HG02943 (cell line): Measurements from ENCODE around the gene AGPAT4.

Experiments used
- ATAC-seq: cut with Tn5 transposase; IDR thresholded peaks from one replicate; pipeline ENCODE4 v1.9.1; 2021; ENCODE audit warnings: mild to moderate bottlenecking, low read depth, moderate library complexity; ENCODE audit not compliant: unreplicated experiment

AGPAT4 gene

DNA sequence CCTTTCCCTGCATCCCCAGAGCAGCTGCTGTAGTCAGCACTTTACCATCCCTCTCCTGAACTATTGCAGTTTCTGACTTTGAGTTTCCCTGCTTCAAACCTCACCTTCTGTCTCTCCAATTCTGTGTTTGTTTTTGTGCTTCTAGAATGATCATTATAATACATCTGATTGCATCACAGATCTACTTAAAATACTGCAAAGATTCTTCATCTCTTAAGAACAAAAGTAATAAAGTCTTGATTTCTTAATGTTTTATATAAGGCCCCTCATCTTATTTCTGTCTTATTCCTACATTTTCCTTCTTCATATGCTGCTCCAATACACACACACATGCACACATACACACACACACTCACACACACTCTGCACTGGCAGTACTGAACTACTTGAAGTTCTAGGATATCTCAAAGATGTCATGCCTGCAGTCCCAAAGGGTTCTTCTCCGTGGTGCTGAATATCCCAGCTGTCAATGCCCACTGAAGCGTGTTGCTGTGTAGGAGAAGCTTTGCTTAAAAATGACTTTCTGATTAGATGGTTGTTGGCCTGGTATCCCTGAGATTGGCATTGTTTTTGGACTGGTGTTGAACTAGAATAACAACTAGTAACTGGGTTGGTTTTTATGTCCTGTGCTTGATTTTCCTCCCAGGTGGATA, 185.1 kb downstream of the AGPAT4 start:
- no peak for ATAC-seq

GRCh38 chr6:161085246-161085645, 188.6 kb downstream of the AGPAT4 start:
- ATAC-seq = no peak

DNA sequence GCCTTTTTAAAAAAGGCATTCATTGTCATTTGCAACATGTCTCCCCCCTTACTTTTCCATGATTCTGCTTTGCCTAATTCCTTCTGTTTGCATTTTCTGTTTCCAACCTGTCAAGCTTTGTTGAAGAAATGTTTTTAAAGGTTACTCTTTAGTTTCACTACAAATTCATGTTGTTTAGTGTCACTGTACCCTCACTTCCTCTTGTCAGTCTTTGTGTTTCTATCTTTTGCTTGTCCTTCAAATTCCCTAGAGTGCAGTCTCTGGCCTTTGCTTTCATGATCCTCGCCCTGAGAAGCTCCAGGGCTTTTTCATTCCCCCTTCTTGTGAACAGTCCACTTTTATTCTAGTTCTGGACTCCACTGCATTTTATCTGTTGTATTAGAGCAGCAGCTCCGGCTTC, 191.6 kb downstream of the AGPAT4 start:
- no peak for ATAC-seq

- ATAC-seq = no peak
These were observed 193.4 kb downstream of the AGPAT4 start for GRCh38 chr6:161080263-161080970.
